GM19240 (cell line): ENCODE data around the gene MAP4K4.

ENCODE experiments used
- DNase-seq: peaks from one replicate; pipeline ENCODE4 v3.0.0; 2011; ENCODE audit warnings: low spot score; ENCODE audit not compliant: insufficient read length

MAP4K4 gene

DNA sequence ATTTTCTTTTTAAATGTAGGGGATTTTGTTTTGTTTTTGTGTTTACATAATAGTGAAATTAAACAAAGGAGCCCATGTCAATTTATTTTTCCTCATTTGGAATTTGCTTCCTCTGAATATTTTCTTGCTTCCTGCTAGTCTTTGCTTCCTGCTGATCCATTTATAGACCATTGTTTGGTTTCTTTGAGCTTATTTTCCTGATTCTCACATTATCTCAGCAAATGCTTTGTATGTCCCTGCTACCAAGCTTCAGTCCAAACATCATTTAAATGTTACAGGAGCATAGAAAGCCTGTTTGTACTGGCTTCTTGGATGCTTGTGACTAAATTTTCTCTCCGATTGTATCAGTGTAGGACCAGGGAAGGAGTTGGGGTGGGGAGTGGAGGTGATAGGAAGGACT, 166.9 kb downstream of the MAP4K4 start:
- DNase-seq = no peak

DNA sequence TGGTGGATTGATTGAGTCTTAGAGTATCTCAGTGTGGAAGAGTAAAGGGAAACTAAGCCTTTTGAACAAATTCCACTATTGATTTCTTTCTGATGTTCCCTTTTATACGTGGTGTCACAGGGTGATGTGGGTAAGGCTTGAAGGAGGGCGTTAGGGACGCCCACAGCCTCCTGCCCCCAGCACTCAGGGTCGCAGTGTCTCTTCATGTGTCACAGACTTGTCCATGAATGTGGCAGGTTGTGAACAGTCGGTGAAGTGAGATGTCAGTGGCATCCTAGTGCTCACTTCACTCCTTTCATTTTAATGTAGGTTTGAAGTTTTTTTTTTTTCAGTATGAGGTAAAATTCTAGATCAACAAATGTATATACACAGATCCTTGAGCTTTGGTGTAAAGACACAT, 171.0 kb downstream of the MAP4K4 start:
- DNase-seq = no peak

DNA sequence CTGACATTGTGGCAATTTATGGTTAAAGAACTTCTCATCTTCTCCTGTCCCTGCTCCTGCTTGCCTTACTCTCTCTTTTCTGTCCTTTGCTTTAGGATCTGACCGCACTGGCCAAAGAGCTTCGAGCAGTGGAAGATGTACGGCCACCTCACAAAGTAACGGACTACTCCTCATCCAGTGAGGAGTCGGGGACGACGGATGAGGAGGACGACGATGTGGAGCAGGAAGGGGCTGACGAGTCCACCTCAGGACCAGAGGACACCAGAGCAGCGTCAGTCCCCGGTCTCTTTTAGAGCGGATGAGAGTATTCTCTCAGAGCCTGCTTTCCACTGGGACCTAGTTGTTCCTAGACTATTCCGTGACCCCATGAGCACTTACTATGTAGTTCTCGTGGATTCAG, 172.0 kb downstream of the MAP4K4 start:
- no peak for DNase-seq

GRCh38 chr2:101870444-101870843, 172.9 kb downstream of the MAP4K4 start:
- DNase-seq = no peak

DNA sequence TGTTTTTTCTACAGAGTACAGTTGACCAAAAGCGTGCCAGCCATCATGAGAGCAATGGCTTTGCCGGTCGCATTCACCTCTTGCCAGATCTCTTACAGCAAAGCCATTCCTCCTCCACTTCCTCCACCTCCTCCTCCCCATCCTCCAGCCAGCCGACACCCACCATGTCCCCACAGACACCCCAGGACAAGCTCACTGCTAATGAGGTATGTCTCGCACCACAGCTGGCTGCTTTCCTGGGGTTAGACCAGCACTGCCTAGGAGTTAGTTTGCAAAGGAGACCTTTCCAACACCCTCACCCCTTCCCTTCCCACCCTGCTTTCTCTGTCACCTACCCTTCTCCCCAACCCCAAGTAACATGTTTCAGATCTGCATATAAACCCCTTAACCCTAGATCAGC, 174.0 kb downstream of the MAP4K4 start:
- no peak for DNase-seq

DNA sequence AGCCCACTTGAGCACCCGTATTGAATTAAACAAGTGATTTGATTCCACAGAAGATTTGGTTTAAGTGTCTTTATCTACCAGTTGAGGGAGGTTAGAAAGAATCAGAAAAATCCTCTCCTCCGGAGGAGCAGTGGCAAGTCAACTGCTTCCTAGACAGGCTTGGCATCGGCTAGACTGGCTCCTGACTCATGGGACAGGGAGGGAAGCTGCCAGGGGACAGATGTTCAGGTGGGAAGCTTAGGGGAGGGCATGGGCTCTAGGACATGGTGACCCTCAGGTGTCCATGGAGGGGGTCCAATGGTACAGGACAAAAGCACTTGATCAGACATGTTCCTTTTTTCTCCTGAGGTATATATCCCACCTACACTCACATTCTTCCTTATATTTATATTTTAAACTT, 175.0 kb downstream of the MAP4K4 start:
- DNase-seq = no peak

DNA sequence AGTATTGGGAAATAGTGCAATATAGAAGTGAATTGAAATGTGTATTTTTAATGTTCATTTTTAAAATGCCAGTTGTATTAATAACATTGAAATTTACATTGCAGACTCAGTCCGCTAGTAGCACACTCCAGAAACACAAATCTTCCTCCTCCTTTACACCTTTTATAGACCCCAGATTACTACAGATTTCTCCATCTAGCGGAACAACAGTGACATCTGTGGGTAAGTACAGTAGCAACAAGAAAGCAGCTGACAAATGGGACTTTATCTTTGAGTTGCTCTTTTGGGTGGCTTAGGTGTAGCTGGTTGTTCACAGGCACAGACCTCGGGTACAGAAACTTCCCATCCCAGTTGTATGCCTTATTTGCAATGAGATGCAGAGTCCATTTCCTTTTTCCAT, 176.0 kb downstream of the MAP4K4 start:
- no peak for DNase-seq

GRCh38 chr2:101874069-101874468, 176.6 kb downstream of the MAP4K4 start:
- DNase-seq = no peak

- DNase-seq = no peak
These were observed 182.0 kb downstream of the MAP4K4 start for GRCh38 chr2:101879466-101879865.

GRCh38 chr2:101881131-101881530, 183.6 kb downstream of the MAP4K4 start:
- DNase-seq = no peak

GRCh38 chr2:101882769-101883307, 185.3 kb downstream of the MAP4K4 start:
- DNase-seq = no peak

- DNase-seq = no peak
These were observed 186.4 kb downstream of the MAP4K4 start for GRCh38 chr2:101883860-101884259.

GRCh38 chr2:101884423-101884822, 186.9 kb downstream of the MAP4K4 start:
- DNase-seq = no peak

DNA sequence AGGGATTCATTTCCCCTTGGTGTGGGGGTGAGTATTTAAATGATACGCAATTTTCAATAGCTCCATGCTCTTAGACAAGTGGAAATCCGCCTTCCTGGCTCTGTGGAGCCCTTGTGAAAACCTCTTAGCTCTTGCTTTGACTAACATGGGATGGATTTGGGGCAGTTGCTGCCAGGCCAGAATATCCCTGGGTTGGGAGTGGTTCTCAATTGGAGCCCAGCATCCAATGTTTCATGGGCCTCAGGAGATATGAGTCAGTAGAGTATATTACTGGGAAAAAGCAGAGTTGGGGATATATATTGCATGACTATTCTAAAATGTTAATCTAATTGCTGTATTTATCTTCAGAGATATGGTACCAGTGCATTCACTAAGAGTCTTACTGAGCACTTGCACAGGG, 189.8 kb downstream of the MAP4K4 start:
- DNase-seq = no peak

DNA sequence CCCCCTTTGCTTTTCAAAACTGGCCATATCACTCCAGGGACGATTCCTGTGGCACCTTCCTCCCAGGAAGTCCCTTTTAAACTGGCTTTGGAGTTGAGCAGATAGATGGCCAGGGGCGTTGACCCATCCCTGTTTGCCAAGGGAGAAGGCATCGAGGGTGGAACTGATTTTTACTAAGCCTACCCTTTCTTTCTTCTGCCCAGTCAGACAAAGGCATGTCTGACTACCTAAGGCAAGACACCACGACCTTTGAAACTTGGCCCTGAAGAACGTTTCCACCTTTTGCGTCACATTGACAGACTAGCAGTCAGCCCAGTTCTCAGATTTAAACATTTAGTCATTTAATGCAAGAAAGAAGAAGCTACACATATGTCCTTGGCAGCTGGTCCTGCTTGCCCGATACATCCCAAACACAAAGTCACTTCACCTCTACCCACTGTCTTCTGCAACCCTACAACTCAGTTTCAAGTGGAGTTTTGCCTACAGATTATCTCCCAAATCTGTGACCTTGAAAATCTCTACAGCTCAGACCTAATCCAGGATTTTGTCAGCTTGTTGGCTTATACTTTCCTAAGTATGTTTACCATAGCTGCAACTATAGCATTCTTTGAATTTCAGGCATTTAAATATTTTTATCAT, 192.1 kb downstream of the MAP4K4 start:
- DNase-seq = no peak

DNA sequence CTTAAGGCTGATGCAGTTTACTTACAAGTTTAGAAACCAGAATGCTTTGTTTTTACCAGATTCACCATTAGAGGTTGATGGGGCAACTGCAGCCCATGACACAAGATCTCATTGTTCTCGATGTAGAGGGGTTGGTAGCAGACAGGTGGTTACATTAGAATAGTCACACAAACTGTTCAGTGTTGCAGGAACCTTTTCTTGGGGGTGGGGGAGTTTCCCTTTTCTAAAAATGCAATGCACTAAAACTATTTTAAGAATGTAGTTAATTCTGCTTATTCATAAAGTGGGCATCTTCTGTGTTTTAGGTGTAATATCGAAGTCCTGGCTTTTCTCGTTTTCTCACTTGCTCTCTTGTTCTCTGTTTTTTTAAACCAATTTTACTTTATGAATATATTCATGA, 194.9 kb downstream of the MAP4K4 start:
- DNase-seq = no peak

GRCh38 chr2:101893681-101894381, 196.3 kb downstream of the MAP4K4 start:
- DNase-seq = no peak

DNA sequence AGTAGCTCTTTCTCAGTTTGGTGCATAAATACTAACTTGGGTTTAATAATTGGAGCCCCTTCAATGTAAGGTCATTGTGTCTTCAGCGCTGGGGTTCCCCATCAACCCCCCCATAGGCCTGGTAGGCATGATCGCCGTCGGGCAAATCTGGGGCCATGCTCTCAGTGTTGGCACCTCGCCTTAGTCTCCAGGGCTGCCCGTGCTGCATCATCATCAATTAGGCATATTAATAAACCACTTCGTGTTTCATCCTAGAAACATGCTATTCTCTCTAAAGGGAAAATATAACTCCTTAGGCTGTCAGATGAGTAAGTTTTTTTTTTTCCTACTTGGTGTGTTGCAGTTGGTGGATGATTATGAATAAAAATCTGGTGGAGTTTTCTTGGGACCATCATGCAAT, 197.5 kb downstream of the MAP4K4 start:
- DNase-seq = no peak

GRCh38 chr2:101895819-101896322, 198.4 kb downstream of the MAP4K4 start:
- no peak for DNase-seq

DNA sequence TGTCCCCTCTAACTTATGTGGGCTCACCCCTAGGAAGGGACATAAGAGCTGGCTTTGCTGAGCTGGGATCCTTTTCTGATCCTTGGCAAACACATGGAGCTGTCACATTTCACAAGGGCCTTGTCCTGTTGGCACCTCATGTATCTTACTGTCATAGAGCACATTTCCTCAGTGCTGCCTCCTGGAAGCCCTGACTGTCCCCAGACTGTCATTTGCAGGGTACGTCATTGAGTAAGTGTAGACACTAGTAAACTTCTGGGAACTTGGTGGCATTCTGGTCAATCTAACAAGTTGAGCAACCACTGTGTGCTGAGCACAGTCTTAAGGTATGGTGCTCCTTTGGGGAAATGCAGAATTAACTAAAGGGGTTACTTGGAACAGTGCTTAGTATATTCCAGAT, 199.8 kb downstream of the MAP4K4 start:
- no peak for DNase-seq

DNA sequence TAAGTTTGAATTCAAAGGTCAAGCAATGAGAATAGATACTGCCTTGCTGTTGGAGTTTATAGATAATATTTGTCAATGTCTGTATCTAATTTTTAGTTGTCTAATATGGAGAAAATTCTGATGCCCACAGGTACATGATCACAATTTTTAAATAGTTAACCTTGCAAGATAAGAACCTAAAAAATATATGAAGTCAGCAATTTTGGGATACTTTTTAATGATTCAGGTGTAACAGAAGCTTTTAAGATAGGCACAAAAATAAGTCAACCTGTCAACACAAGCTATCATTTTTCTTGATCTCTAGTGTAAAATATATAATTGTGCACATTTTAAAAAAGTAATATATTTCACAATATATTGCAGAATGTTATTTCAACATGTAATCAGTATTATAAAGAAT, 201.8 kb downstream of the MAP4K4 start:
- no peak for DNase-seq

GRCh38 chr2:101899871-101900270, 202.4 kb downstream of the MAP4K4 start:
- no peak for DNase-seq

DNA sequence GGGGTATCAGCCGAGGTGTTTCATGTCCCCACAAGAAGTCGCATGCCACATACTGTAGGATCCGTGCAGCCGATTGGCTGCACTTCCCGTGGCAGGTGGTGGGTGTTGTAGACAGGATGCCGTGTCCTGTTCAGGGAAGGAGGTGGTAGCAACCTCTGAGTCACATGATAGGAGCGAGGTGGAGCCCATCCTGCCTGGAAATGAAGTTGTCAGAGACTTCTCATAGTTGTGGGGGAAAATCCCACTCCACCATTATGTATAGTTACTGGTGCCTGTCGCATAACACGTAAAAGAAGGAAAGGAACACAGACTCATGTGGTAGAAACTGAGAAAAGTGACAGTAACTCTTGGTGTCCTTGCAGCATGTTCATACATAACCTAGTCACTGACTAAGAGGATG, 202.9 kb downstream of the MAP4K4 start:
- DNase-seq = no peak
